Measurements from ENCODE around the gene NPB. TPM values are rescaled to one million over a fixed set of nuclear protein-coding genes. Genes with fewer than 3 reads are reported as not detected.

Gene NPB
- polyA plus RNA-seq, 1 donor from 2014 or later, result 1.3 TPM

- no peaks in the 10 kb centered on the region for H3K36me3 ChIP-seq (ENCODE audit: insufficient read depth, low read length)
- H3K4me2 ChIP-seq (ENCODE audit: low read length), result no peak overlapping the region
- no peak overlapping the region for H3K9ac ChIP-seq (ENCODE audit: low read length)
- no peaks in the 10 kb centered on the region for H3K9me2 ChIP-seq (ENCODE audit: insufficient read depth, low read length)
- H3K27me3 ChIP-seq (ENCODE audit: insufficient read depth, low read depth, low read length), result no peaks in the 10 kb centered on the region
- no peaks in the 10 kb centered on the region for H3F3A ChIP-seq (ENCODE audit: insufficient read depth, low read length, poor library complexity, severe bottlenecking)
- no peak overlapping the region for H2AFZ ChIP-seq (ENCODE audit: low read depth, low read length)
- H3K4me3 ChIP-seq (ENCODE audit: low read length), result no peak overlapping the region
- H4K20me1 ChIP-seq (ENCODE audit: insufficient read depth), result no peaks in the 10 kb centered on the region
- peaks cover 26% of the 10 kb centered on the region for H3K79me2 ChIP-seq (replicated peaks; ENCODE audit: insufficient read depth, low read length)
- H3K27ac ChIP-seq (ENCODE audit: low read length), result no peak overlapping the region
- TF ChIP-seq MXI1 (conservative IDR thresholded peaks at IDR 0.05; ENCODE audit: poor library complexity, severe bottlenecking) (no peak), EP300 (conservative IDR thresholded peaks at IDR 0.05; ENCODE audit: poor library complexity, severe bottlenecking) (no peak), POLR2AphosphoS5 (IDR thresholded peaks at IDR 0.05) (no peak), TAF1 (IDR thresholded peaks at IDR 0.05; ENCODE audit: low read depth) (no peak)
- no peaks in the 10 kb centered on the region for H3K9me3 ChIP-seq (ENCODE audit: low read length)
Measured at GRCh38 chr17:81920612-81921536, 18.8 kb downstream of the NPB start.

- H3K9me2 ChIP-seq (ENCODE audit: insufficient read depth, low read length), result no peaks in the 10 kb centered on the region
- no peaks in the 10 kb centered on the region for H3K9me3 ChIP-seq (ENCODE audit: low read length)
- H3K79me2 ChIP-seq (replicated peaks; ENCODE audit: insufficient read depth, low read length), result peaks cover 32% of the 10 kb centered on the region
- H3K27me3 ChIP-seq (ENCODE audit: insufficient read depth, low read depth, low read length), result no peaks in the 10 kb centered on the region
- H3K36me3 ChIP-seq (ENCODE audit: insufficient read depth, low read length), result no peaks in the 10 kb centered on the region
- H3K4me2 ChIP-seq (ENCODE audit: low read length), result no peak overlapping the region
- H3K27ac ChIP-seq (ENCODE audit: low read length), result no peak overlapping the region
- no peak overlapping the region for H3K9ac ChIP-seq (ENCODE audit: low read length)
- no peaks in the 10 kb centered on the region for H4K20me1 ChIP-seq (ENCODE audit: insufficient read depth)
- H3F3A ChIP-seq (ENCODE audit: insufficient read depth, low read length, poor library complexity, severe bottlenecking), result no peaks in the 10 kb centered on the region
- TF ChIP-seq REST (IDR thresholded peaks at IDR 0.05; ENCODE audit: borderline replicate concordance) (no peak), TAF1 (IDR thresholded peaks at IDR 0.05; ENCODE audit: low read depth) (no peak), EZH2 (IDR thresholded peaks at IDR 0.05; ENCODE audit: borderline replicate concordance, insufficient read depth, low read length, poor library complexity, severe bottlenecking) (no peak), EP300 (conservative IDR thresholded peaks at IDR 0.05; ENCODE audit: poor library complexity, severe bottlenecking) (no peak), CTCF (IDR thresholded peaks at IDR 0.05; ENCODE audit: poor library complexity, severe bottlenecking) (no peak), MXI1 (conservative IDR thresholded peaks at IDR 0.05; ENCODE audit: poor library complexity, severe bottlenecking) (no peak), SMC3 (conservative IDR thresholded peaks at IDR 0.05; ENCODE audit: poor library complexity) (no peak), RAD21 (conservative IDR thresholded peaks at IDR 0.05) (no peak), POLR2AphosphoS5 (IDR thresholded peaks at IDR 0.05) (no peak)
- H2AFZ ChIP-seq (ENCODE audit: low read depth, low read length), result no peak overlapping the region
- no peak overlapping the region for H3K4me3 ChIP-seq (ENCODE audit: low read length)
Measured at GRCh38 chr17:81921537-81921862, 19.5 kb downstream of the NPB start.
